Brain pericyte (primary cell): Measurements from ENCODE around the gene KEL.

Source experiments
- DNase-seq: peaks from one replicate; pipeline ENCODE4 v3.0.0-alpha.2; 2012; ENCODE audit warnings: low read depth, low spot score

KEL gene

GRCh38 chr7:142927949-142928348 is 34.2 kb downstream of the KEL start:
- no peak for DNase-seq

DNA sequence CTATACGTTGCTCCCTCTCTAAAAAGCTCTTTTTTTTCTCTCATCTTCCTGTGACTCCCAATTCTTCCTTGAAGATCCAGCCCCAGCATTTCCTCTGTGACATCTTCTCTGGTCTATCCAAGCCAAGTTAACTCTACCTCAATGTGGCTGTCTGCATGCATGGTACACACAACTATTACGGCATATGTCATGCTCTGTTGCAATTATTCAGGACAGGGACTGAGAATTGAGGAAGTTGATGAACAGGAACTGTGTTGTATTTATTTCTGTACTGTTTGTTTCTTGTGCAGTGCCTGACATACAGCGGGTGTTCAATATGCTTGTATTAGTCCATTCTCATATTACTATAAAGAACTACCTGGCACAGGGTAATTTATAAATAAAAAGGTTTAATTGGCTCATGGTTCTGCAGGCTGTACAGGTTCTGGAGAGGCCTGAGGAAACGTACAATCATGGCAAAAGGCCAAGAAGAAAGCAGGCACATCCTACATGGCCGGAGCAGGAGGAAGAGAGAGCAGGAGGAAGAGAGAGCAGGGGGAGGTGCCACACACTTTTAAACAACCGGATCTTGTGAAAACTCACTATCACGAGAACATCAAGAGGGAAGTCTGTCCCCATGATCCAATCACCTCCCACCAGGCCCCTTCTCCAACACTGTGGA is 34.9 kb downstream of the KEL start:
- DNase-seq = no peak

DNA sequence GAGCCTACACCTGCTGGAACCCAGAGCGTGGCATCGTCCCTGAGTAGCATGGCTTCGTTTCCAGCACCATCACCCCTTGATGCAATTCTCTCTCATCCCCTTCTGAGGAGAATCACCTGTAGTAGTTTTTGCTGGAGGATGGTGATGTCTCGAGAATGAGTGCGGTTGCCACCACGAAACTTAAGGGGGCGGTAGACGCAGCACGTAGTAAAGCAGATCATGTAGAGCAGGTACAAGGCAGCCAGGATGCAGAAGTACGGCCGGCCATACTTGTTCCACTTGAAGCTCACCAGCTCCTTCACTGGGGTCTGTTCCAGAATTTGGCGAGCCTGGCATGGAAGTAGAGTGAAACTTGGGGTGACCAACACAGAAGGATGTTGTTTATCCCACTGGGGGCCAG is 36.8 kb downstream of the KEL start:
- no peak for DNase-seq

- DNase-seq = no peak
Measured at GRCh38 chr7:142923391-142923790, 38.8 kb downstream of the KEL start.

- no peak for DNase-seq
Measured at GRCh38 chr7:142919656-142920055, 42.5 kb downstream of the KEL start.

GRCh38 chr7:142918901-142919300 is 43.3 kb downstream of the KEL start:
- no peak for DNase-seq

GRCh38 chr7:142917447-142917846 is 44.7 kb downstream of the KEL start:
- DNase-seq = no peak

GRCh38 chr7:142916508-142916907 is 45.7 kb downstream of the KEL start:
- DNase-seq = no peak

GRCh38 chr7:142915315-142915714 is 46.8 kb downstream of the KEL start:
- DNase-seq = no peak

DNA sequence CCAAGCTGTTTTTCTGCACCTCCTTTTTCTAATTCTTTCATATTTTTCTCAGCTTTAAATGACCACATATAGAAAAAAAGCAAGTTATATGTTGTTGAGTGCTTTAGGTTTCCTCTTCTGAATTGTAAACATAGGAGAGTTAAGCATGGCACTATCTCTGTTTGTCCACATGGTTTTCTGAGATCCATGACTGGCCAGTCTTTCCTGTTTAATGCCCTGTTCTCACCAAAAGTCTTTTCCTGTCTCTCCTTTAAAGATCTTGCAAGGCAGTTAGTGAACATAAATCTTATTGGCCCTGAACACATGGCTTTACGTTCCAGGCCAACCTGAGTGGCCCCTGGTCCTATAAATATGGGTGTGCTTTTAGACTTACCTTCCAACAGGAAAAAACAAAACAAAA is 48.0 kb downstream of the KEL start:
- no peak for DNase-seq

DNA sequence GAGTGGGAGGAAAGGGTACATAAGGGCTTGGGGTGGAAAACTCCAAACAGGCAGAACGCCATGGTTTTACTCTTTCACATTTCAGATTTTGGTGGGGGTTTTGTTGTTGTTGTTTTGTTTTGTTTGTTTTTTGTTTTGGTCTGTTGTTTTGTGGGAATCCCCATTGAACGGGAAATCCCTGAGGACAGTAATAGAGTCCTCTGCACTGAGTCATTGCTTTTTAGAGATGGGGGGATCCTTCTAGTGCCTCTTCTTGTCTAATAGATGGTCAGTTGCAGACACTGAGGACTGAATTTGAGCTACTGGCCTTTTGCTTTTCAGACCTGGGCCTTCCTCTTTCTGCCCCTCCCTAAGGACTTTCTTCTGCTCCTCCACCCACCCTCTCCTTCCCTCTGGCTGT is 48.6 kb downstream of the KEL start:
- DNase-seq = no peak

DNA sequence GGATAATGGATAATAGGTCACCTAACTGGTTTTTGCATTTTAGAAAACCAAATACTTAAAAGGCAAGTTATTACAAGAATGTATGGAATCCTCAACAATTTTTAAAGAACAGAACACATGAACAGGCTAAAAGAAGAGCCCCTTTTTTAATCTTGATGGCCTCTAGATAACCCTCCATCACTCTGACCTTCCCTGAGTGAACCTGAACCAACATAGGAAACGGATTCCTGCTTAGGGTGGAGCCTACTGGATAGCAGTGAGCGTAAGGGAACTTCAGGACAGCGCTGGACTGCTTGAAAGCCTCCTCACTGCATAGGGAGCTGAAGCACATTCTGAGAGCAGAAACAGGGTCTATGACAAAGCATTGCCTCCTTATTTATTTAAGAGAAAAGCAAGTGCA is 49.1 kb downstream of the KEL start:
- DNase-seq = no peak

DNA sequence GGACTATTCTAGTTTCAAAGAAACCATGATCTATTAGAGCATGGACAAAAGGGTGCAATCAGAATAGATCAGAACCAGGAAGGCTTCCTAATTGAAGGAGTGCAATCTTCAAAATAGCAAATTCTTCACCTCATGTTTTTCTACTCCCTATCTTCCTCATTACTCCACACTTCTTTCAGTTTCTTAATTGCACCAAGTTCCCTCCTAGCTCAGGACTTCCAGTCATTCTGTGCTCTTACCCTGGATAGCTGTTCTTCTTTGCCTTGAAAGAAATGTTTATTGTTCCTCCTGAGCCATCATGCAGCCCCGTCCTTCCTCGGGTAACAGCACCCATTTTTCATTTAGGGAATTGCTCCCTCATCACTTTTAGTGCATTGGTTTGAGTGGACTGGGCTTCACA is 51.7 kb downstream of the KEL start:
- DNase-seq = no peak

DNA sequence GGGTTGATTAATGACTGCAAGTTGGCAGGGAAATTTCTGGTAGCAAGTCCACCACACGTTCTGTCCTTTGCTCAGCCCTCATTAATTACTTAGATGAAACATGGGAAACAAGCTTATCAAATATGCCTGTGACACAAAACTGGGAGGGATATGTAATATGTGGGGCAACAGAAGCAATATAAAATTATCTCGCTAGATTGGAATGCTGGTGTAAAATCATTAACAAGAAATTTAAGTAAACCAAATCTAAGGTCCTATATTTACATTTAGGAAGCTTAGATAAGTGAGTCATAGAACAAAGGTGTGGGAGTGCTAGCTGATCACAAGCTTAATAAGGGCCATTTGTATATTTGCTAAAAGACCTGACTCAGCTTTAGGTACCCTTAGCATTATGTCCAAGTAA is 52.1 kb downstream of the KEL start:
- DNase-seq = no peak

- DNase-seq = no peak
Measured at GRCh38 chr7:142908921-142909890, 53.0 kb downstream of the KEL start.

DNA sequence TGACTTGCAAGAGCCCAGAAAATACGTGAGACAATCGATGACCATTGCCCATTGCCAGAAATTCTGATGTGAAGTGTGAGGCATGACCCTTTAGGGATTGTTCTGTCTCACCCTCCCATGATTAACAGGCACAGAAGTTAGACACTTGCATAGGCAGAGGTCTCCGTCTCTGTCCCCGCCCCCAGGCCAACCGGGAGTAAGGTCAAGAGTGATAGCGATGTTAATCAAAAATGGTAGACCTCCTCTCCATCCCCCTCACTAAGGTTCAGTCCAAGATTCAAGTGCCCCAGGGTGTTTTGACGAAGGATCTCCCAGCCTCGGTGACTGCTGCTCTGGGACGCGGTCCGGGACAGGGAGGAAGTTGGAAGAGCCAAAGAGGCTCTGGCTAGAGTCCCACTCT is 53.9 kb downstream of the KEL start:
- DNase-seq = no peak

DNA sequence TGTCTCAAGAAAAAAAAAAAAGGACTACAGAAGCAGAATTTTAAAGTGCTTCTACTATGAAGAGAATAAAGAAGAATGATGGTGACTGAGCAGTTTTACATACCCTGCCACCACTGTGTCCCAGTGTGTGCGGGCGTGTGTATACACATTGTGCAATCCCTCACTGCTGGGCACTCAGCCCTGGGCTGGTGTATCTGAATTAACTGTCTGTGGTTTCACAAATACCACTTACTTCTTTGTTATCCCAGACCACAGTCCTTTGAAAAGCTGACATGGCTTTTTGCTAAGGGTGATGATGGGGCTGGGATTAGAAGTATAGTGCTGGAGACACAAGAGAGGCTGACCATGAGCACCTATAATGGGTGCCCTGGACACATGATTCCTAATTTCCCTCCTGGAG is 55.5 kb downstream of the KEL start:
- DNase-seq = no peak

DNA sequence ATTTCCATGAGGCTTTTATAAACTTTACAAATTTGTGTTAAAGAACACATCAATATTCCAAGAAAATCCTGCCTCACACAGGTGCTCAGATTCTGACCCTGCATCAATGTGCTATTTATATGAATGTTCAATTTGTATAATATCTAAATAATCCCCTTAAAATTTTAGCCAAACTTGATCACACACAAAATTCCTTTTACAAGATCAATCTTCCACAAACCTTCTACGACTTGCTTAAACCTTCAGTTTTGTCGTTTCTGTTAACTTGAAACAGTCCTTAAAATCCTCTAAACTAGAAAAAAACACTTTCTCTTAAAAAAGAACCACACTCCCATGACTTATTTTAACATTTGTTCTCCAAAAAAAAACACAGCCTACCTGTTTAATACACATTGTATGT is 56.4 kb downstream of the KEL start:
- no peak for DNase-seq

DNA sequence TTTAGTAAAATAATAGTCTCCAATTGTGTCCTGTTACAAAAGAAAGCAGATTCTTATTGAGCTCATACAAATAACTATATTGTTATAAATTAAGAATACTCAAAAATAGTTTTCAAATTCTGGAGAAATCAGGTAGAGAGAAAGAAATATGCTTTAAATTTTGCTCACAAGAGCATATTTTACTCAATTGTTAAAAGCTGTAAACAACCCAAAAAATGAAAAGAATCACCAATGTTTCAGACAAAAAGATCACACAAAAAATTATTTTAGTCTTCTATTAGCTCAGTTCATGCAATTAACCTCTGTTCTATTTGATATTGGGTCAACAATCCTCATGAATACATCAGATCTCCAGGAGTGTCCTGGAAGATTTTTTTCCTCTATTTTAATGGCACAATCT is 58.0 kb downstream of the KEL start:
- DNase-seq = no peak

- no peak for DNase-seq
Measured at GRCh38 chr7:142901426-142902259, 60.5 kb downstream of the KEL start.

GRCh38 chr7:142899661-142900060 is 62.5 kb downstream of the KEL start:
- no peak for DNase-seq
